ENCODE results near the gene SLC1A5.
A peak's percentile ranks its signal among the peaks of the same experiment; 100 is the strongest.

SLC1A5 gene

DNA sequence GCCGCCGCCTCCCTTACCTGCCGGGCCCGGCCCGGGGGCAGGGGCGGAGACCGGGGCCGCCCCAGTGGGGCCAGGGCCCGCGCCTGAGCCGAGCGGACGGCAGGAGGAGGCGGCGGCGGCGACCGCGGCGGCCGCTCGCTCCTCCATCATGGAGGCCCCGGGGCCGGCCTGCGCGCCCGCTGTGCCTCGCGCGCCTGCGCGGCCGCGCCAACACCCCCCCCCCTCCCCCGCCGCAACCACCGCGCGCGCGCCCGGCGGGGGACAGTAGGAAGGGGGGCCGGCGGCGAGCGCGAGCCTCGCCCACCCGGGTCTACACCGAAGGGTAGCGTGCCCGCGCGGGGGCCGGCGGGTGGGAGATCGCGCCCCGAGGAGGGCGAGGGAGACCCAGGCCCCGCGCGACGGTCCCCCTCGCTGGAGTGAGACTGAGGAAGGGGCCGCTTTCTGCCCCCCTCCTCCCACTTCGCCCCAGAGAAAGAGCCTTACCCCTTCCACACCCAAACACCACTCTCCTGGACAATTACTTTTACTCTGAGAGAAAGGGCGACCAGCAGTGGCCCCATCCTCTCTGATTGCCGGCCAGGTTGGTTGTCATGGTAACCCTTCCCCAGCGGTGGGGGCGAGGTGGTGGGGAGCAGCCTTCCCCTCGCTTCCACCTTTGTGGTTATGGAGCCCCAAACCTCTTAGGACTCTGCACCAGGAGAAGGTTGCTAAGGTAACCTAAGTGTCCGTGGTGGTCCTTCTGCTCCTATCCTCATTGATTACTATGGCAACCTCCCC lies 41.9 kb downstream of the SLC1A5 start, which contains the start of gene STRN4:
TSS of gene STRN4 (minus strand) at position 170 of the 777 bp plus-strand sequence. CDS start at position 150, 20 bp downstream.
- H3K9me2 ChIP-seq (ENCODE audit: low read depth, low read length), result no peaks in the 10 kb centered on the region
- peak within 1 kb of the TSS; percentile 86 for H3K4me3 ChIP-seq (ENCODE audit: low read depth, low read length, poor library complexity, severe bottlenecking)
- no peak within 1 kb of the TSS for H2AFZ ChIP-seq (ENCODE audit: low read length)
- peak within 1 kb of the TSS; percentile 91 for H3K9ac ChIP-seq (ENCODE audit: low read length)
- H3F3A ChIP-seq (ENCODE audit: insufficient read depth, low read length), result no peaks in the 10 kb centered on the region
- no peak for TF ChIP-seq EZH2 (IDR thresholded peaks at IDR 0.05; ENCODE audit: borderline replicate concordance, low read length)
- TF ChIP-seq, protein P1, sequence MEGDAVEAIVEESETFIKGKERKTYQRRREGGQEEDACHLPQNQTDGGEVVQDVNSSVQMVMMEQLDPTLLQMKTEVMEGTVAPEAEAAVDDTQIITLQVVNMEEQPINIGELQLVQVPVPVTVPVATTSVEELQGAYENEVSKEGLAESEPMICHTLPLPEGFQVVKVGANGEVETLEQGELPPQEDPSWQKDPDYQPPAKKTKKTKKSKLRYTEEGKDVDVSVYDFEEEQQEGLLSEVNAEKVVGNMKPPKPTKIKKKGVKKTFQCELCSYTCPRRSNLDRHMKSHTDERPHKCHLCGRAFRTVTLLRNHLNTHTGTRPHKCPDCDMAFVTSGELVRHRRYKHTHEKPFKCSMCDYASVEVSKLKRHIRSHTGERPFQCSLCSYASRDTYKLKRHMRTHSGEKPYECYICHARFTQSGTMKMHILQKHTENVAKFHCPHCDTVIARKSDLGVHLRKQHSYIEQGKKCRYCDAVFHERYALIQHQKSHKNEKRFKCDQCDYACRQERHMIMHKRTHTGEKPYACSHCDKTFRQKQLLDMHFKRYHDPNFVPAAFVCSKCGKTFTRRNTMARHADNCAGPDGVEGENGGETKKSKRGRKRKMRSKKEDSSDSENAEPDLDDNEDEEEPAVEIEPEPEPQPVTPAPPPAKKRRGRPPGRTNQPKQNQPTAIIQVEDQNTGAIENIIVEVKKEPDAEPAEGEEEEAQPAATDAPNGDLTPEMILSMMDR (IDR thresholded peaks at IDR 0.05; ENCODE audit: low read length), result no peak
- peak within 1 kb of the TSS; percentile 2 for H3K27ac ChIP-seq (ENCODE audit: low read depth, low read length, poor library complexity, severe bottlenecking)
- no peaks in the 10 kb centered on the region for H3K27me3 ChIP-seq (ENCODE audit: insufficient read depth, low read length)
- peaks cover 42% of the 10 kb centered on the region for H3K79me2 ChIP-seq (ENCODE audit: insufficient read depth, low read length)
- no peaks in the 10 kb centered on the region for H3K9me3 ChIP-seq (ENCODE audit: low read length)
- no peaks in the 10 kb centered on the region for H4K20me1 ChIP-seq (ENCODE audit: insufficient read depth, low read length)
- H3K36me3 ChIP-seq (ENCODE audit: insufficient read depth, low read length), result peaks cover 18% of the 10 kb centered on the region; the same call in 1 of the 2 replicates
- H3K4me1 ChIP-seq (ENCODE audit: insufficient read depth, low read length, severe bottlenecking), result peaks cover 51% of the 10 kb centered on the region
- H3K4me2 ChIP-seq (ENCODE audit: low read length), result peak within 1 kb of the TSS; percentile 75

DNA sequence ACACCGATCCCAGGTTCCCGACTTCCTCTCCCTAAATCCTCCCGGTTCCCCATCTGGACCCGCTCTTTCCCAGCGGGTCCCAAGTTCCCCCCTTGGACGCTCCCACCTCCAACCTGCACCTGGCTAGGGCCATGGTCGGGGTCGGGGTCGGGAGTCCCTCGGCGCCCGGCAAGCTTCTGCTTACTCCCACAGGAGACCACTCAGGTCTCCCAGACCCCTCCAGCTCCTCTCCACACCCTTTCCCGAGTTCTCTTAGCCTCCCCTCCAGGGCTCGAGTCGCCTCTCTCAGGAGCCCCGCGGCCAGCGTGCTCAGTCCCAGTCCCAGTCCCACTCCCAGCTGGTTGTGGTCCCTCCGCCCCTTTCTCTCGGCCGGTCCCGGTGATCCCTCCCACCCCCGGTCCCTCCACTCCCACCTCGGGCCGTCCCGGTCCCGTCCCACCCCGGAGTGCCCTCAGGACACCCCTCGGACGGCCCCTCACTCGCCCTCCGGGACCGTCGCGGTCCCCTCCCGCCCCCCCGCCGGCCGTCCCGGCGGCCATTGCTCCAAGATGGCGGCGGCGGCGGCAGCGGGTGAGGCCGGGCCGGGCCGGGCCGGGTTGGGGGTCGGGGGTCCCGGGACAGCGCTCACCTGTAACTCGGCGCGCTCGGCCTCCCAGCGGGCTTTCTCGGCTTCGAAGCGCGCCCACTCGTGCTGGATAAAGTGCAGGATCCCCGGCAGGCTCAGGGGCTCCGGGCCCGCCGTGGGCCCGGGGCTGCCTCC lies 42.7 kb downstream of the SLC1A5 start, which contains the start of gene FKRP:
TSS of gene FKRP (plus strand) at position 537 of the 760 bp plus-strand sequence. CDS start 9,394 bp downstream, outside the sequence.
- Histone ChIP-seq H3K36me3 (ENCODE audit: insufficient read depth, low read length) (peaks cover 19% of the 10 kb centered on the region; the same call in 1 of the 2 replicates), H2AFZ (ENCODE audit: low read length) (no peak within 1 kb of the TSS)

DNA sequence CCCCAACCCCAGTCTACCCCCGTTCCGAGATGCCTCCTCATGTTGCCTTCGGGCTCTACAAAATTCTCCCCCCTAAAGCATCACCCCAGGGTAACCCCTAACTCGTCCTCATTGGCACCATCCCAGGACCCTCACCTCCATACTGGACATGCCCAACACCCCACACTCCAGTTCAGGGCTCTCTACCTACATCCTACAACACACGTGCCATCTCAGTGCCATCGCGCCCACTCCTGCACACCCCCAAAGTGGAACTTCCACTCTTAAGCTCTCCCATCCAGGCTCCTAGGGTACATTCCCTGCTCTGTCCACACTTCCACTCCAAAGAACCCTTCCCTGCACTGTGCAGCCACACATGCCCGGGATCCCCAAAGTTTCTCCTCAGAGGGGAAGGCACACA lies 43.4 kb downstream of the SLC1A5 start:
- H3K9me3 ChIP-seq (ENCODE audit: low read length), result no peaks in the 10 kb centered on the region
- H3K27me3 ChIP-seq (ENCODE audit: insufficient read depth, low read length), result no peaks in the 10 kb centered on the region
- H3F3A ChIP-seq (ENCODE audit: insufficient read depth, low read length), result no peaks in the 10 kb centered on the region
- H3K36me3 ChIP-seq (ENCODE audit: insufficient read depth, low read length), result peaks cover 19% of the 10 kb centered on the region; the same call in 1 of the 2 replicates
- peak overlapping the region; percentile 86 for H3K4me3 ChIP-seq (ENCODE audit: low read depth, low read length, poor library complexity, severe bottlenecking)
- no peaks in the 10 kb centered on the region for H4K20me1 ChIP-seq (ENCODE audit: insufficient read depth, low read length)
- H3K9ac ChIP-seq (ENCODE audit: low read length), result peak overlapping the region; percentile 91
- TF ChIP-seq EZH2 (IDR thresholded peaks at IDR 0.05; ENCODE audit: borderline replicate concordance, low read length), result no peak
- TF ChIP-seq, protein P1 (IDR thresholded peaks at IDR 0.05; ENCODE audit: low read length), result no peak
- H3K9me2 ChIP-seq (ENCODE audit: low read depth, low read length), result no peaks in the 10 kb centered on the region
- H2AFZ ChIP-seq (ENCODE audit: low read length), result no peak overlapping the region
- no peak overlapping the region for H3K27ac ChIP-seq (ENCODE audit: low read depth, low read length, poor library complexity, severe bottlenecking)
- peaks cover 42% of the 10 kb centered on the region for H3K4me1 ChIP-seq (ENCODE audit: insufficient read depth, low read length, severe bottlenecking)
- peaks cover 56% of the 10 kb centered on the region for H3K79me2 ChIP-seq (ENCODE audit: insufficient read depth, low read length)
- H3K4me2 ChIP-seq (ENCODE audit: low read length), result peak overlapping the region; percentile 75

More for the DNA sequence above, 42.7 kb downstream of the SLC1A5 start, which contains the start of gene FKRP:
- no peaks in the 10 kb centered on the region for H3F3A ChIP-seq (ENCODE audit: insufficient read depth, low read length)
- no peaks in the 10 kb centered on the region for H4K20me1 ChIP-seq (ENCODE audit: insufficient read depth, low read length)
- H3K27ac ChIP-seq (ENCODE audit: low read depth, low read length, poor library complexity, severe bottlenecking), result peak within 1 kb of the TSS; percentile 2
- no peaks in the 10 kb centered on the region for H3K9me3 ChIP-seq (ENCODE audit: low read length)
- peak within 1 kb of the TSS; percentile 91 for H3K9ac ChIP-seq (ENCODE audit: low read length)
- H3K4me2 ChIP-seq (ENCODE audit: low read length), result peak within 1 kb of the TSS; percentile 75
- H3K9me2 ChIP-seq (ENCODE audit: low read depth, low read length), result no peaks in the 10 kb centered on the region
- H3K27me3 ChIP-seq (ENCODE audit: insufficient read depth, low read length), result no peaks in the 10 kb centered on the region
- TF ChIP-seq, protein P1 (IDR thresholded peaks at IDR 0.05; ENCODE audit: low read length), result no peak
- no peak for TF ChIP-seq EZH2 (IDR thresholded peaks at IDR 0.05; ENCODE audit: borderline replicate concordance, low read length)
- H3K79me2 ChIP-seq (ENCODE audit: insufficient read depth, low read length), result peaks cover 50% of the 10 kb centered on the region
- H3K4me1 ChIP-seq (ENCODE audit: insufficient read depth, low read length, severe bottlenecking), result peaks cover 49% of the 10 kb centered on the region
- peak within 1 kb of the TSS; percentile 86 for H3K4me3 ChIP-seq (ENCODE audit: low read depth, low read length, poor library complexity, severe bottlenecking)
